ENCODE measurements around the gene AP4B1.

Gene AP4B1

GRCh38 chr1:113918243-113918642, 13.6 kb upstream of the AP4B1 start:
- H3K27me3 ChIP-seq (ENCODE audit: insufficient read depth, low read length, poor library complexity): no peaks in the 10 kb centered on the region
- H3K9me3 ChIP-seq (ENCODE audit: insufficient read depth, low read length, severe bottlenecking): no peaks in the 10 kb centered on the region
- DNase-seq (no peak), ATAC-seq (ENCODE audit: insufficient read depth, low read depth) (no peak)
- H3K79me2 ChIP-seq (ENCODE audit: insufficient read depth, low read length): no peaks in the 10 kb centered on the region
- H3K36me3 ChIP-seq (ENCODE audit: insufficient read depth, low read length): peaks cover 12% of the 10 kb centered on the region; the same call in 1 of the 2 replicates
- H3K9ac ChIP-seq (ENCODE audit: low read depth, low read length): no peak overlapping the region
- H3K4me2 ChIP-seq (ENCODE audit: insufficient read depth, low read length): no peak overlapping the region
- peaks cover 8% of the 10 kb centered on the region; the same call in 1 of the 2 replicates for H4K20me1 ChIP-seq (ENCODE audit: insufficient read depth, low read length)
- TF ChIP-seq CTCF (IDR thresholded peaks at IDR 0.05; ENCODE audit: borderline replicate concordance, extremely low read depth, low read length, poor library complexity, severe bottlenecking) (no peak), EZH2 (IDR thresholded peaks at IDR 0.05; ENCODE audit: borderline replicate concordance, low read depth, low read length, severe bottlenecking) (no peak)
- H3K4me1 ChIP-seq (ENCODE audit: insufficient read depth, low read length): no peaks in the 10 kb centered on the region
- H2AFZ ChIP-seq (ENCODE audit: low read depth, low read length): no peak overlapping the region
- H3K4me3 ChIP-seq (ENCODE audit: low read depth in 1 of 2, low read length in 2 of 2): no peak overlapping the region
- no peak overlapping the region for H3K27ac ChIP-seq (ENCODE audit: low read length)

GRCh38 chr1:113917400-113918082, 12.9 kb upstream of the AP4B1 start:
- Histone ChIP-seq H3K4me3 (ENCODE audit: low read depth in 1 of 2, low read length in 2 of 2) (no peak overlapping the region), H2AFZ (ENCODE audit: low read depth, low read length) (no peak overlapping the region), H4K20me1 (ENCODE audit: insufficient read depth, low read length) (peaks cover 15% of the 10 kb centered on the region; the same call in 1 of the 2 replicates), H3K4me1 (ENCODE audit: insufficient read depth, low read length) (no peaks in the 10 kb centered on the region), H3K27me3 (ENCODE audit: insufficient read depth, low read length, poor library complexity) (no peaks in the 10 kb centered on the region), H3K4me2 (ENCODE audit: insufficient read depth, low read length) (no peak overlapping the region), H3K79me2 (ENCODE audit: insufficient read depth, low read length) (no peaks in the 10 kb centered on the region), H3K27ac (ENCODE audit: low read length) (no peak overlapping the region), H3K9me3 (ENCODE audit: insufficient read depth, low read length, severe bottlenecking) (no peaks in the 10 kb centered on the region), H3K9ac (ENCODE audit: low read depth, low read length) (no peak overlapping the region), H3K36me3 (ENCODE audit: insufficient read depth, low read length) (peaks cover 19% of the 10 kb centered on the region)
- ATAC-seq (ENCODE audit: insufficient read depth, low read depth): no peak
- TF ChIP-seq CTCF (IDR thresholded peaks at IDR 0.05; ENCODE audit: borderline replicate concordance, extremely low read depth, low read length, poor library complexity, severe bottlenecking) (no peak), EZH2 (IDR thresholded peaks at IDR 0.05; ENCODE audit: borderline replicate concordance, low read depth, low read length, severe bottlenecking) (no peak)
- DNase-seq: no peak

GRCh38 chr1:113916974-113917373, 12.4 kb upstream of the AP4B1 start:
- Histone ChIP-seq H3K4me2 (ENCODE audit: insufficient read depth, low read length) (no peak overlapping the region), H3K79me2 (ENCODE audit: insufficient read depth, low read length) (peaks cover 2% of the 10 kb centered on the region), H3K36me3 (ENCODE audit: insufficient read depth, low read length) (peaks cover 24% of the 10 kb centered on the region), H3K9ac (ENCODE audit: low read depth, low read length) (no peak overlapping the region), H3K4me3 (ENCODE audit: low read depth in 1 of 2, low read length in 2 of 2) (no peak overlapping the region), H3K27ac (ENCODE audit: low read length) (no peak overlapping the region), H4K20me1 (ENCODE audit: insufficient read depth, low read length) (peaks cover 16% of the 10 kb centered on the region; the same call in 1 of the 2 replicates), H3K27me3 (ENCODE audit: insufficient read depth, low read length, poor library complexity) (no peaks in the 10 kb centered on the region), H3K9me3 (ENCODE audit: insufficient read depth, low read length, severe bottlenecking) (no peaks in the 10 kb centered on the region), H3K4me1 (ENCODE audit: insufficient read depth, low read length) (no peaks in the 10 kb centered on the region), H2AFZ (ENCODE audit: low read depth, low read length) (no peak overlapping the region)
- DNase-seq (no peak), ATAC-seq (ENCODE audit: insufficient read depth, low read depth) (no peak)
- no peak for TF ChIP-seq CTCF (IDR thresholded peaks at IDR 0.05; ENCODE audit: borderline replicate concordance, extremely low read depth, low read length, poor library complexity, severe bottlenecking)
- TF ChIP-seq EZH2 (IDR thresholded peaks at IDR 0.05; ENCODE audit: borderline replicate concordance, low read depth, low read length, severe bottlenecking): no peak

Measured in DND-41 (cell line).